HepG2 (cell line): ENCODE data around the gene HECA. TPM values are rescaled to one million over a fixed set of nuclear protein-coding genes. Genes with fewer than 3 reads are reported as not detected.

ENCODE experiments used
- ATAC-seq: fragments of 200-7000 bp; cut with Tn5 transposase; 3 replicates; pipeline ENCODE4 v1.9.1; 2020; ENCODE audit warnings: mild to moderate bottlenecking, moderate library complexity
- BruUV-seq: library from RNA; stranded (reverse); fragments of 400-500 nt; replicated peaks from 2 replicates; lab custom pipeline; 2021; lab: Mats Ljungman, UMichigan
- CTCF ChIA-PET: fragments of 300-600 bp; formaldehyde crosslinking; extraction: SDS; loops from one replicate; lab custom pipeline; 2021; ENCODE audit warnings: low total read pairs, inconsistent platforms, low intra/inter-chr PET ratio; lab: Yijun Ruan, JAX
- POLR2A ChIA-PET: fragments of 350-600 bp; sonication (Branson Sonifier 250); formaldehyde crosslinking; loops from one replicate; lab custom pipeline; 2020; ENCODE audit warnings: antibody characterized with exemption, inconsistent platforms; lab: Yijun Ruan, JAX
- DNase-seq: peaks from one replicate; pipeline ENCODE4 v3.0.0-alpha.2; 2015; ENCODE audit warnings: low spot score
- FAIRE-seq: peaks from 3 replicates; lab custom pipeline; 2011; peaks lifted over from hg19 to GRCh38; lab: Jason Lieb, UNC
- H2AFZ ChIP-seq: one replicate; pipeline ENCODE4 v1.6.1; 2011; ENCODE audit warnings: low read length, inconsistent platforms
- H3K27ac ChIP-seq: fragments of 300-600 bp; 3 replicates; pipeline ENCODE4 v1.8.0; 2011; ENCODE audit warnings: mixed run types, mild to moderate bottlenecking, mixed read lengths, low read length, inconsistent platforms; ENCODE audit not compliant: insufficient read depth; ENCODE audit errors: extremely low read length
- H3K27me3 ChIP-seq, 2 experiments: fragments of 200-600 bp in 1 of 2; 2 replicates in 1 of 2; 3 replicates in 1 of 2; pipeline versions ENCODE4 v1.6.0 to v1.8.0; 2011; ENCODE audit warnings: low read length in 2 of 2, mild to moderate bottlenecking in 2 of 2, moderate library complexity in 2 of 2, inconsistent platforms in 1 of 2; ENCODE audit not compliant: insufficient read depth in 2 of 2, control insufficient read depth in 1 of 2
- H3K36me3 ChIP-seq, 2 experiments: fragments of 200-600 bp in 1 of 2; replicated peaks in 1 of 2; 2 replicates in 1 of 2; 3 replicates in 1 of 2; pipeline versions ENCODE4 v1.5.1 to v1.8.0; 2011; ENCODE audit warnings: low read length in 2 of 2, inconsistent platforms in 1 of 2; ENCODE audit not compliant: insufficient read depth in 2 of 2, control insufficient read depth in 1 of 2
- H3K4me1 ChIP-seq: 2 replicates; pipeline ENCODE4 v1.5.1; 2012; ENCODE audit warnings: low read length, inconsistent platforms; ENCODE audit not compliant: insufficient read depth
- H3K4me2 ChIP-seq: 2 replicates; pipeline ENCODE4 v1.6.0; 2011; ENCODE audit warnings: low read depth, low read length, inconsistent platforms
- H3K4me3 ChIP-seq, 3 experiments: fragments of 200-600 bp in 1 of 3; sonication (generic), shearing (Covaris generic) in 1 of 3; replicated peaks in 1 of 3; 2 replicates each; pipeline ENCODE4 v1.5.1; 2011 to 2016; ENCODE audit warnings: low read length in 3 of 3, inconsistent platforms in 2 of 3, low read depth in 2 of 3, mild to moderate bottlenecking in 2 of 3, control low read depth in 1 of 3, mixed read lengths in 1 of 3; ENCODE audit not compliant: insufficient read depth in 1 of 3
- H3K79me2 ChIP-seq: one replicate; pipeline ENCODE4 v1.6.1; 2011; ENCODE audit warnings: low read length, inconsistent platforms; ENCODE audit not compliant: insufficient read depth
- H3K9ac ChIP-seq: 2 replicates; pipeline ENCODE4 v1.6.0; 2011; ENCODE audit warnings: mild to moderate bottlenecking, low read depth, low read length, inconsistent platforms; ENCODE audit not compliant: insufficient read depth
- H3K9me3 ChIP-seq: 2 replicates; pipeline ENCODE4 v1.5.1; 2012; ENCODE audit warnings: mild to moderate bottlenecking, low read length
- H4K20me1 ChIP-seq: 2 replicates; pipeline ENCODE4 v1.6.0; 2011; ENCODE audit warnings: inconsistent platforms, mild to moderate bottlenecking, low read length, moderate library complexity; ENCODE audit not compliant: insufficient read depth
- AGO2 ChIP-seq: fragments of 200-400 bp; formaldehyde crosslinking; optimal IDR thresholded peaks from 2 replicates; pipeline ENCODE3; 2017; ENCODE audit warnings: mild to moderate bottlenecking, low read depth, low read length, moderate library complexity
- NFE2L1 ChIP-seq: sonication (generic); formaldehyde crosslinking; IDR thresholded peaks from 2 replicates; pipeline ENCODE4 v1.4.0; 2020; ENCODE audit warnings: missing genetic modification reagents, mild to moderate bottlenecking, borderline replicate concordance
- POLR2G ChIP-seq: fragments of 200-400 bp; formaldehyde crosslinking; IDR thresholded peaks from 2 replicates; pipeline ENCODE4 v1.6.1; 2018; ENCODE audit warnings: mild to moderate bottlenecking, low read depth, low read length, moderate library complexity
- RAD21 ChIP-seq: fragments of 450-650 bp; formaldehyde crosslinking; IDR thresholded peaks from 2 replicates; pipeline ENCODE4 v1.5.0; 2020; ENCODE audit warnings: mild to moderate bottlenecking
- ZKSCAN8 ChIP-seq: IDR thresholded peaks from 2 replicates; pipeline ENCODE4 v1.6.1; 2016; ENCODE audit warnings: borderline replicate concordance, missing genetic modification reagents, missing compliant biosample characterization
- ZNF850 ChIP-seq: sonication (generic); formaldehyde crosslinking; conservative IDR thresholded peaks from 2 replicates; pipeline ENCODE4 v1.9.0; 2021; ENCODE audit warnings: mild to moderate bottlenecking, missing genetic modification reagents
- WGBS: methylation state at CpG from one replicate; pipeline ENCODE4 v1.1.6; 2017; ENCODE audit warnings: low lambda C conversion rate; 5-methylcytosine and 5-hydroxymethylcytosine counted together
- in situ Hi-C: cut with HindIII; loops from 2 replicates; pipeline ENCODE4 v1.10.0; 2017; ENCODE audit warnings: low pct_unique_long_range_greater_than_20kb; ENCODE audit not compliant: extremely low pct_ligation_motif_present
- intact Hi-C: fragments of 100-400 bp; cut with micrococcal nuclease; formaldehyde crosslinking; loops from one replicate; pipeline ENCODE4 v1.10.0; 2022; ENCODE audit not compliant: unreplicated experiment
- polyA plus RNA-seq, 8 experiments: library from polyadenylated mRNA; depleted of rRNA in 3 of 8; stranded (reverse) in 7 of 8; unstranded in 1 of 8; fragments of >200 nt; fragmentation: Illumina TruSeq in 4 of 8; extraction: Trizol in 4 of 8; gene quantifications; 2 replicates each; pipeline versions ENCODE4 v1.2.1 to v1.2.3, GENCODE V29; 2011 to 2016; ENCODE audit warnings: low read depth in 4 of 8, missing spikeins in 1 of 8, mixed read lengths in 1 of 8; ENCODE audit not compliant: insufficient read depth in 1 of 8
- total RNA-seq, 5 experiments: library from RNA; depleted of rRNA; stranded (reverse); fragments of >200 nt; fragmentation: Illumina TruSeq; extraction: Trizol; gene quantifications; 2 replicates each; pipeline ENCODE4 v1.2.3, GENCODE V29; 2016; ENCODE audit warnings: low read depth in 1 of 5
- TF ChIP-seq, protein P1 (sequence below): IDR thresholded peaks from 2 replicates; pipeline ENCODE4 v1.6.1; 2016; ENCODE audit warnings: missing compliant biosample characterization, missing genetic modification reagents, borderline replicate concordance
- TF ChIP-seq, protein P2 (sequence below): sonication (generic); formaldehyde crosslinking; IDR thresholded peaks from 2 replicates; pipeline ENCODE4 v1.5.1; 2020; ENCODE audit warnings: mild to moderate bottlenecking, moderate library complexity, missing genetic modification reagents

The HECA gene
- total and polyA plus RNA-seq, 2 of the 13 experiments (the other 11 are each of a cell fraction or from before 2014, with no cell fraction given): 0.18 to 0.49 TPM

DNA sequence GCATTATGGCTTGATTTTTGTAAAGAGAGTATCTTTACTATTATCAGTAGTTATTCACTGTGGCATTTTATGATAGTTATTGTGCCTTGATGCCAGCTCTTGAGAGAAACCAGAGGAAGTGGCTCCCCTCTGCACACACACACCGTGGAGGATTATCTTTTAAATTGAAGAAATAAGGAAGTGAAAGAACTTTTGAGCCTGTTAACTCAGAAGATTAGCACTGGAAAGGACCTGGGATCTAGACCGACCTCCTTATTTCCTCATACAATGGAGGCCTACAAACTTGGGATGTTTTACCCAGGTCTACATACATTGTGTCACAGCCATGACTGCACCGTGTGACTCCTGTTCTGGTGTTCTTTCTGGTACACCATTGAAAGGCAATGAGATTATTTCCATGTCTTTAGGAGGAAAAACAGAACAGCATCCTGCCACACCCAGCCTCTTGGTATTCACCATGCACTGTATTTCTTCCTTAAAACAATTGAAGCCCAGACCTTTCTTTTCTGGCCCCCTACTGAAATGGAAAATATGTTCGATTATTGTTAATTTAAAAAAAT lies 40.6 kb downstream of the HECA start:
- BruUV-seq: no TSS peak
- POLR2A ChIA-PET: no interaction called here
- CTCF ChIA-PET: no interaction called here

DNA sequence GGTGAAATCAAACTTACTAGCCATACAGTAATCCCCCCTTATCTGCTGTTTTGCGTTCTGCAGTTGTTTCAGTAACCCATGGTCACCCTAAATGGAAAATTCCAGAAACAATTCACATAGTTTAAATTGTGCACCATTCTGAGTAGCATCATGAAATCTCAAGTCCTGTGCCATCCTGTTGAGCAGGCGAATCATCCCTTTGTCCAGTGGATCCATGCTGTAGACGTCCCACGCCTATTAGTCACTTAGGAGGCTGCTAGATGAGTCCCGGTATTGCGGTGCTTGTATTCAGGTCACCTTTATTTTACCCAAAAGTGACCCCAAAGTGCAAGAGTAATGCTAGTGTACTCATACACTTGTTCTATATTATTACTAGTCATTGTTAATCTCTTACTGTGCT lies 46.4 kb downstream of the HECA start:
- DNase-seq (no peak), ATAC-seq (no peak), FAIRE-seq (no peak)
- 31% methylated on average over 6 of the region's 6 CpGs for WGBS
- Histone ChIP-seq H3K79me2 (no peaks in the 10 kb centered on the region), H3K9me3 (no peaks in the 10 kb centered on the region), H3K4me3 (no peak overlapping the region), H3K36me3 (no peaks in the 10 kb centered on the region), H3K27me3 (no peaks in the 10 kb centered on the region), H3K4me1 (no peaks in the 10 kb centered on the region), H2AFZ (no peak overlapping the region), H3K9ac (no peak overlapping the region), H3K4me2 (no peak overlapping the region), H4K20me1 (no peaks in the 10 kb centered on the region), H3K27ac (no peak overlapping the region)
- intact Hi-C loops (no loop called here), in situ Hi-C loops (no loop called here)
- TF ChIP-seq RAD21 (CRISPR knock-in tag) (no peak), AGO2 (no peak)
- TF ChIP-seq, protein P1, sequence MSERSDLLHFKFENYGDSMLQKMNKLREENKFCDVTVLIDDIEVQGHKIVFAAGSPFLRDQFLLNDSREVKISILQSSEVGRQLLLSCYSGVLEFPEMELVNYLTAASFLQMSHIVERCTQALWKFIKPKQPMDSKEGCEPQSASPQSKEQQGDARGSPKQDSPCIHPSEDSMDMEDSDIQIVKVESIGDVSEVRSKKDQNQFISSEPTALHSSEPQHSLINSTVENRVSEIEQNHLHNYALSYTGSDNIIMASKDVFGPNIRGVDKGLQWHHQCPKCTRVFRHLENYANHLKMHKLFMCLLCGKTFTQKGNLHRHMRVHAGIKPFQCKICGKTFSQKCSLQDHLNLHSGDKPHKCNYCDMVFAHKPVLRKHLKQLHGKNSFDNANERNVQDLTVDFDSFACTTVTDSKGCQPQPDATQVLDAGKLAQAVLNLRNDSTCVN (CRISPR knock-in tag): no peak
- ChIA-PET CTCF (no interaction called here), POLR2A (no interaction called here)
- no TSS peak for BruUV-seq

More for the DNA sequence above, 40.6 kb downstream of the HECA start:
- no peaks in the 10 kb centered on the region; a peak in 1 of 5 replicates for H3K27me3 ChIP-seq
- no peak overlapping the region for H3K9ac ChIP-seq
- H2AFZ ChIP-seq: no peak overlapping the region
- no peak for DNase-seq
- WGBS: 12% methylated on average over 4 of the region's 4 CpGs
- no peak for ATAC-seq
- no peaks in the 10 kb centered on the region for H3K36me3 ChIP-seq
- H3K4me3 ChIP-seq: no peak overlapping the region
- intact Hi-C loops: no loop called here
- no peaks in the 10 kb centered on the region for H3K9me3 ChIP-seq
- no peak for FAIRE-seq
- H3K4me1 ChIP-seq: no peaks in the 10 kb centered on the region
- H3K27ac ChIP-seq: no peak overlapping the region
- no peaks in the 10 kb centered on the region for H4K20me1 ChIP-seq
- H3K4me2 ChIP-seq: no peak overlapping the region
- TF ChIP-seq POLR2G: no peak
- no peak for TF ChIP-seq NFE2L1
- TF ChIP-seq, protein P2, sequence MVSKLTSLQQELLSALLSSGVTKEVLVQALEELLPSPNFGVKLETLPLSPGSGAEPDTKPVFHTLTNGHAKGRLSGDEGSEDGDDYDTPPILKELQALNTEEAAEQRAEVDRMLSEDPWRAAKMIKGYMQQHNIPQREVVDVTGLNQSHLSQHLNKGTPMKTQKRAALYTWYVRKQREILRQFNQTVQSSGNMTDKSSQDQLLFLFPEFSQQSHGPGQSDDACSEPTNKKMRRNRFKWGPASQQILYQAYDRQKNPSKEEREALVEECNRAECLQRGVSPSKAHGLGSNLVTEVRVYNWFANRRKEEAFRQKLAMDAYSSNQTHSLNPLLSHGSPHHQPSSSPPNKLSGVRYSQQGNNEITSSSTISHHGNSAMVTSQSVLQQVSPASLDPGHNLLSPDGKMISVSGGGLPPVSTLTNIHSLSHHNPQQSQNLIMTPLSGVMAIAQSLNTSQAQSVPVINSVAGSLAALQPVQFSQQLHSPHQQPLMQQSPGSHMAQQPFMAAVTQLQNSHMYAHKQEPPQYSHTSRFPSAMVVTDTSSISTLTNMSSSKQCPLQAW (CRISPR knock-in tag): no peak
- TF ChIP-seq ZKSCAN8 (CRISPR knock-in tag): no peak
- TF ChIP-seq ZNF850 (CRISPR knock-in tag): no peak
- H3K79me2 ChIP-seq: no peaks in the 10 kb centered on the region
- in situ Hi-C loops: no loop called here
